Thymus (tissue), 11 donors: ENCODE results near the gene PGRMC2. TPM values are rescaled to one million over a fixed set of nuclear protein-coding genes. Genes with fewer than 3 reads are reported as not detected.

Source experiments
- DNase-seq, 9 donors: peaks; one replicate each; pipeline ENCODE4 v3.0.0-alpha.2; 2013; ENCODE audit warnings: low spot score in 9 of 9, low read depth in 6 of 9, missing footprints in 1 of 9
- H3K27ac ChIP-seq, 2 donors: one replicate each; pipeline ENCODE4 v1.5.1; 2013; ENCODE audit warnings: control low read depth in 1 of 2, low read depth in 1 of 2, low read length in 1 of 2, mild to moderate bottlenecking in 1 of 2, moderate library complexity in 1 of 2
- H3K27me3 ChIP-seq, 2 donors: one replicate each; pipeline ENCODE4 v1.5.1; 2013; ENCODE audit warnings: low read length in 1 of 2; ENCODE audit not compliant: control insufficient read depth in 2 of 2, insufficient read depth in 1 of 2
- H3K36me3 ChIP-seq, 2 donors: one replicate each; pipeline ENCODE4 v1.5.1; 2013; ENCODE audit warnings: low read length in 1 of 2, mild to moderate bottlenecking in 1 of 2, moderate library complexity in 1 of 2; ENCODE audit not compliant: control insufficient read depth in 2 of 2, insufficient read depth in 2 of 2
- H3K4me1 ChIP-seq, 2 donors: one replicate each; pipeline ENCODE4 v1.5.1; 2013; ENCODE audit warnings: low read length in 2 of 2; ENCODE audit not compliant: control insufficient read depth in 2 of 2, insufficient read depth in 2 of 2
- H3K4me3 ChIP-seq, 2 donors: one replicate each; pipeline ENCODE4 v1.5.1; 2013; ENCODE audit warnings: low read length in 2 of 2, control low read depth in 1 of 2, mild to moderate bottlenecking in 1 of 2
- H3K9me3 ChIP-seq, 2 donors: one replicate each; pipeline ENCODE4 v1.5.1; 2013; ENCODE audit warnings: low read length in 1 of 2, mild to moderate bottlenecking in 1 of 2; ENCODE audit not compliant: control insufficient read depth in 2 of 2, insufficient read depth in 1 of 2
- WGBS: extraction: QIAGEN DNeasy Blood & Tissue Kit; methylation state at CpG from one replicate; pipeline ENCODE4 v1.1.7; 2013; 5-methylcytosine and 5-hydroxymethylcytosine counted together
- polyA plus RNA-seq: library from polyadenylated mRNA; stranded (reverse); fragments of 200-250 nt; gene quantifications from one replicate; pipeline ENCODE4 v1.2.3, GENCODE V29; 2013
- total RNA-seq: library from RNA; stranded (reverse); fragments of 120-200 nt; gene quantifications from one replicate; pipeline ENCODE4 v1.2.4, GENCODE V29; 2013
- donor health status: healthy.

The PGRMC2 gene
- total and polyA plus RNA-seq, 2 donors = 7.5 to 34.1 TPM

DNA sequence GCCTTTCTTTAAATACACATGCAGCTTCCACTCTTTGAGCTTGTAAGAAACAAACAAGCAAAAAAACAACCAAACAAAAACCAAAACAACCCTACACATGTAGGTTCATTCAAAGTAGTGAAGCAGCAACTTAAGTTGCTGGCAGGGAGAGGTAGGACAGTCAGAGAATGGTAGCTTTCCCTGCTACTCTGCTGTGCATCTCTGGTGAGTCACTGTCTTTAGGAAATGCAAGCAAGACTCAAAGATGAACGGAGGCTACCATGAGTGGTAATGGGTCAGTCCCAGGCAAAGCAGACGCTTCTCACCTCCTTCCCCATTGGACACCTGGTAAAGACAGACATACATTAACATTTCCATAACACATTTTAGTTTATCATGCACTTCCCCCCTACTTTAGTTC lies 43.2 kb downstream of the PGRMC2 start:
- H3K9me3 ChIP-seq = no peaks in the 10 kb centered on the region
- 96% methylated on average over 2 of the region's 2 CpGs for WGBS
- H3K27ac ChIP-seq = no peak overlapping the region
- no peak for DNase-seq
- no peak overlapping the region for H3K4me3 ChIP-seq
- H3K27me3 ChIP-seq = no peaks in the 10 kb centered on the region
- H3K36me3 ChIP-seq = no peaks in the 10 kb centered on the region
- H3K4me1 ChIP-seq = no peaks in the 10 kb centered on the region

DNA sequence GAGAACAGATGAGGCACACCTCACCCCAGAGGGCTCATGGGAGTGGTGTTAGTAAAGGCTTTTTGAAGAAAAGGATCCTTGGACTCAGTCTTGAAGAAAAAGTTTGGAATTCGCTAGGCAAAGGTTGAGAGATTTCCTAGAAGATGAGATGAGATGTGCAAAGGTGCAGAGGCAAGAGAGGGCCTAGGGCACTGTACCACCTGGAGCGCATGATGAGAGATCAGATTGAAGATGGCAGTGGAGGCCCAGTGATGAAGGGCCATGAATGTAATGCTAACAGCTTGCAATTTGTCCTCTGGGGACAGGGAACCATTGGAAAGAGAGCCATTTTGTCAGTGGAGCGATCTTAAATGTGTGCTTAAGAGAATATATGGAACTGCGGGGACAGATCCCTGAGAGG lies 45.0 kb downstream of the PGRMC2 start:
- 94% methylated on average over 4 of the region's 4 CpGs for WGBS
- Histone ChIP-seq H3K36me3 (no peaks in the 10 kb centered on the region), H3K4me3 (no peak overlapping the region), H3K27ac (no peak overlapping the region), H3K4me1 (no peaks in the 10 kb centered on the region), H3K9me3 (no peaks in the 10 kb centered on the region), H3K27me3 (no peaks in the 10 kb centered on the region)
- no peak for DNase-seq

DNA sequence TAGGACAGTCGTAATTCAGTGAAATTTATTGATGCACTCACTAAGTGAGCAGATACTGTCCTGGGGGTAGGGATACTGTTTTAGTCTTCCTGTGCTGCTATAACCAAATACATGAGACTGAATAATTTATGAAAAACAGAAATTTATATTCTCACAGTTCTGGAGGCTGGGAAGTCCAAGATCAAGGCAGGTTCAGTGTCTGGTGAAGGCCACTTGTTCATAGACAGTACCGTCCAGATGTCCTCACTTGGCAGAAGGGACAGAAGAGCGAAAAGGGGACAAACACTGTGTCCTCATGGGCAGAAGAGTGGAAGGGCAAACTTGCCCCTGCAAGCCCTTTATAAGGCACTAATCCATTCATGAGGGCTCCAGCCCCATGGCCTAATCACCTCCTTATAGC lies 45.6 kb downstream of the PGRMC2 start:
- 97% methylated on average over 3 of the region's 3 CpGs for whole genome bisulfite sequencing
- Histone ChIP-seq H3K4me1 (no peaks in the 10 kb centered on the region), H3K36me3 (no peaks in the 10 kb centered on the region), H3K4me3 (no peak overlapping the region), H3K27ac (no peak overlapping the region), H3K9me3 (no peaks in the 10 kb centered on the region), H3K27me3 (no peaks in the 10 kb centered on the region)
- no peak for DNase-seq

DNA sequence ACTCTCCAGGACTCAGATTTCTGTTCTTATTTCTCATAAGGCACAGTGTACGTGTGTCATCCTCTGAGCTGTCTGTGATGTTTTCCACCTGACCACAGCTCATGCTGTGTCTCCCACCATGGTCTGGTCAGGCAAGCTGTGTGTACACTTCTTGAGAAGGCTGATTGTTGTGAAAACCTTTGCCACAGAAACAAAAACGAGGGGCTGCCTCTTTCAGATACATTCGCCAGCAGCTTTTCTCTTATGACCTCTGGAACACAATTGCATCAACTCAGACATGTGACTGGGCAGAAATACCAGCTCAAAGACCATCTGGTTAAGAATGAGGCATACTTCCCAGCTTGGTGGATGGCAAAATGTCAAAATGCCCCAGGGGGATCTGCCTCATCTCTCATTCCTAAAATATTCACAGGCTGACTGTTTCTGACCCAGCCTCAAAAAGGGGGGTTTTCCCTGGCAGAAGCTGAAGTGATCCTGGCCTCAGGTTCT lies 46.1 kb downstream of the PGRMC2 start:
- no peak for DNase-seq
- H3K27me3 ChIP-seq = no peaks in the 10 kb centered on the region
- no peak overlapping the region for H3K27ac ChIP-seq
- H3K4me3 ChIP-seq = no peak overlapping the region
- no peaks in the 10 kb centered on the region for H3K4me1 ChIP-seq
- H3K9me3 ChIP-seq = no peaks in the 10 kb centered on the region
- WGBS = 93% methylated on average over 3 of the region's 3 CpGs
- H3K36me3 ChIP-seq = no peaks in the 10 kb centered on the region

DNA sequence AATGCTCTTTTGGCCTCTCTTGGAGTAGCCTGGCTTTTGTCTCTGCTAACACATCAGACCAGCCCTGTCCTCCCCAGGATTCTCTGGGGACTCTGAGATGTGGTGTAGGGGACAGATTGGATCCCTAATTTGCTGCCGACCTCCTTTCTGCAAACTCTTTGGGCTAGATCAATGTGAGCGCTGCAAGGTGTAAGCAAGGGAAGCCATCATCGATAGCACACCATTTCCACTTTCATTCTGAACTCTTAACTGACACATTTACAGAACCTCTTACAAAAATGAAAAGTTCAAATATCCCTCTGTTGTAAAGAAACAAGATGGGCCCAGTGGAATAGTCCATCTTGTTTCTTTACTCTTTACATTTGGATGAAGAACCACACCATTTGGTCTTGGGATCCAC lies 46.6 kb downstream of the PGRMC2 start:
- no peaks in the 10 kb centered on the region for H3K9me3 ChIP-seq
- no peak overlapping the region for H3K4me3 ChIP-seq
- no peaks in the 10 kb centered on the region for H3K36me3 ChIP-seq
- no peak for DNase-seq
- no peaks in the 10 kb centered on the region for H3K4me1 ChIP-seq
- no peak overlapping the region for H3K27ac ChIP-seq
- H3K27me3 ChIP-seq = no peaks in the 10 kb centered on the region
- 98% methylated on average over 3 of the region's 3 CpGs for WGBS

DNA sequence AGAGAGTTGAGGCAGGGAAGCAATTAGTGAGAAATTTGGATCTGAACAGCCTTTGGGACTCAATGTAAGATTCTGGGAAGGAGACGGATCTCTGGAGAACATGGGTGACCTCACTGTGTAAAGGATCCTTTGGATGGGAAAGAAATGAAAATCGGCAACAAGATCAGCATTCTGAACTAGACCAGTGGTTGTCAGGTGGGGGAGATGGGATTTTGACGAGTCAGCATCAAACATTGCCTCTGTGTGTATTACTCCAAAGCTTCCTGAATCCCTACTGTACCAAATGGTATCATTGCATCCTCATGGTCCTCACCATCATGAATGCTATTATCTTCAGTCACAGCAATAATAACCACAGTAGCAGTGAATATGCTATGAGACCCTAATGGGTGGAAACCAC lies 52.8 kb downstream of the PGRMC2 start:
- Histone ChIP-seq H3K9me3 (no peaks in the 10 kb centered on the region), H3K27ac (no peak overlapping the region), H3K4me1 (no peaks in the 10 kb centered on the region), H3K27me3 (no peaks in the 10 kb centered on the region), H3K36me3 (no peaks in the 10 kb centered on the region), H3K4me3 (no peak overlapping the region)
- WGBS = 95% methylated on average over 3 of the region's 3 CpGs
- no peak for DNase-seq

- Histone ChIP-seq H3K36me3 (no peaks in the 10 kb centered on the region), H3K4me1 (no peaks in the 10 kb centered on the region), H3K4me3 (no peak overlapping the region), H3K9me3 (no peaks in the 10 kb centered on the region), H3K27me3 (no peaks in the 10 kb centered on the region), H3K27ac (no peak overlapping the region)
- DNase-seq = no peak
- 95% methylated on average over 3 of the region's 3 CpGs for WGBS
These were observed 54.9 kb downstream of the PGRMC2 start for GRCh38 chr4:128232719-128233118.

DNA sequence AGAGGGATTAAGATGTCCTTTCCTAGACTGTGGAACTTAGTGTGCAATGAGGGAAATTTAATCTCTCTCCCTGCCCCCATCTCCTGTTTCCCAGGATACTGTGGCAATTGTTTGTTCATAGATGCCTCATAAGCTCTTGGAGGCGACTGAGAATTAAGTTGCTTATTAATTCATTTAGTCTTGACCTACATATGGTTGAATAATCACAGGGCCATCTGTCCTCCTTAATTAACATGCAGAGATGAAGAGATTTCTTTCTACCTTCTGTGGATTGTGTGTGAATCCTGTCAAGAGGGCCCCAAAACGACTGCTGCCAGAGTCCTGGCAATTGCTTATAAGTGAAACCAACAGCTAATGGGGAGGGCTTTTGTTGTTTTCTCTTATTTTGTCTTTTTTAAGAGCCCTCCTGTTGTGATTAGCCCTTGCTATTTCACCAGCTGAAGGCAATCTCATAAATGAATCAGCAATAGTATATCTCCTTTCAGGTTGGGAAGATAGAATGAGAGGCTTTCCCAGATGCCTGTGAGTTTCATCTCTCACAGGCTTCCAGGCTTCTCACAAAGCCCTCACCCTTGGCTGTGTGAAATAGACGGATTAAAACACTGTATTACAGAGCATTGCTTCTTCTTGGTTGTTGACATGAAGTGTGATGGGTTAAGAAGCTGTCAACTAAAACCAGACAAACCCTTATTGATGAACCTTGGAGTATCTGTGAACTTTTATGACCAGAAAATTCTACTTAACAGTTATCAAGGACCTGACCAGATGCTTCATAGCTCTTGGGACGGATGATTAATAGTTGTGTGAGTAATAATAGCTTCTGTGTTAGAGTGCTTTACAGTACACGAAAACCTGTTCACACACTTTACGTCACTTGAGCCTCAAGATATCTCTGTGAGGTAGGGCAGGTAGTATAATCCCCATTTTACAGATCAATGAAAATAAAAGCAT lies 58.5 kb downstream of the PGRMC2 start:
- H3K9me3 ChIP-seq = no peaks in the 10 kb centered on the region
- no peaks in the 10 kb centered on the region for H3K36me3 ChIP-seq
- H3K4me1 ChIP-seq = no peaks in the 10 kb centered on the region
- DNase-seq = no peak
- no peak overlapping the region for H3K4me3 ChIP-seq
- 88% methylated on average over 6 of the region's 6 CpGs for WGBS
- H3K27ac ChIP-seq = no peak overlapping the region
- no peaks in the 10 kb centered on the region for H3K27me3 ChIP-seq

GRCh38 chr4:128227991-128228571 lies 59.5 kb downstream of the PGRMC2 start:
- 87% methylated on average over 2 of the region's 2 CpGs for WGBS
- Histone ChIP-seq H3K27me3 (no peaks in the 10 kb centered on the region), H3K36me3 (no peaks in the 10 kb centered on the region), H3K4me3 (no peak overlapping the region), H3K27ac (no peak overlapping the region), H3K4me1 (no peaks in the 10 kb centered on the region), H3K9me3 (no peaks in the 10 kb centered on the region)
- no peak for DNase-seq
